Measurements from ENCODE around the gene OR7A5.
A peak's percentile ranks its signal among the peaks of the same experiment; 100 is the strongest.
"Not testable (repeated sequence)": the region's sequence is repeated elsewhere in the genome, so short reads cannot be mapped to it uniquely, and the experiment has no call there.

Gene OR7A5

DNA sequence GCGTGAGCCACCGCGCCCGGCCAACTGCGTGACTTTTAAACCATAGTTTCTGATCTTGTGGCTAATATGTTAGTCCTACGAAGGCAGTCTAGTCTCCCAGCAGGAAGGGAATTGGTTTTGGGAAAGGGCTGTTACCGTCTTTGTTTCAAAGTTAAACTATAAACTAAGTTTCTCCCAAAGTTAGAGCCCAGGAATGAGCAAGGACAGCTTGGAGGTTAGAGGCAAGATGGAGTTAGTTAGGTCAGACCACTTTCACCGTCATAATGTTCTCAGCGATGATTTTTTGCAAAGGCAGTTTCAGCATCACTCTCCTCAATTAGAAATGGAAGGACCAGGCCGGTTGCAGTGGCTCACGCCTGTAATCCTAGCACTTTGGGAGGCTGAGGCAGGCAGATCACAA is 39.0 kb downstream of the OR7A5 start:
- TF ChIP-seq, protein P1, sequence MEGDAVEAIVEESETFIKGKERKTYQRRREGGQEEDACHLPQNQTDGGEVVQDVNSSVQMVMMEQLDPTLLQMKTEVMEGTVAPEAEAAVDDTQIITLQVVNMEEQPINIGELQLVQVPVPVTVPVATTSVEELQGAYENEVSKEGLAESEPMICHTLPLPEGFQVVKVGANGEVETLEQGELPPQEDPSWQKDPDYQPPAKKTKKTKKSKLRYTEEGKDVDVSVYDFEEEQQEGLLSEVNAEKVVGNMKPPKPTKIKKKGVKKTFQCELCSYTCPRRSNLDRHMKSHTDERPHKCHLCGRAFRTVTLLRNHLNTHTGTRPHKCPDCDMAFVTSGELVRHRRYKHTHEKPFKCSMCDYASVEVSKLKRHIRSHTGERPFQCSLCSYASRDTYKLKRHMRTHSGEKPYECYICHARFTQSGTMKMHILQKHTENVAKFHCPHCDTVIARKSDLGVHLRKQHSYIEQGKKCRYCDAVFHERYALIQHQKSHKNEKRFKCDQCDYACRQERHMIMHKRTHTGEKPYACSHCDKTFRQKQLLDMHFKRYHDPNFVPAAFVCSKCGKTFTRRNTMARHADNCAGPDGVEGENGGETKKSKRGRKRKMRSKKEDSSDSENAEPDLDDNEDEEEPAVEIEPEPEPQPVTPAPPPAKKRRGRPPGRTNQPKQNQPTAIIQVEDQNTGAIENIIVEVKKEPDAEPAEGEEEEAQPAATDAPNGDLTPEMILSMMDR (IDR thresholded peaks at IDR 0.05; ENCODE audit: unreplicated experiment in 3 of 3), result no peak
- Mint-ChIP-seq H3K4me1 (no peaks in the 10 kb centered on the region), H3K9me3 (peaks cover 7% of the 10 kb centered on the region), H3K27me3 (ENCODE audit: low read depth) (peaks cover 4% of the 10 kb centered on the region), H3K27ac (no peak overlapping the region), H3K4me3 (no peak overlapping the region), H3K36me3 (ENCODE audit: low read depth) (no peaks in the 10 kb centered on the region)

DNA sequence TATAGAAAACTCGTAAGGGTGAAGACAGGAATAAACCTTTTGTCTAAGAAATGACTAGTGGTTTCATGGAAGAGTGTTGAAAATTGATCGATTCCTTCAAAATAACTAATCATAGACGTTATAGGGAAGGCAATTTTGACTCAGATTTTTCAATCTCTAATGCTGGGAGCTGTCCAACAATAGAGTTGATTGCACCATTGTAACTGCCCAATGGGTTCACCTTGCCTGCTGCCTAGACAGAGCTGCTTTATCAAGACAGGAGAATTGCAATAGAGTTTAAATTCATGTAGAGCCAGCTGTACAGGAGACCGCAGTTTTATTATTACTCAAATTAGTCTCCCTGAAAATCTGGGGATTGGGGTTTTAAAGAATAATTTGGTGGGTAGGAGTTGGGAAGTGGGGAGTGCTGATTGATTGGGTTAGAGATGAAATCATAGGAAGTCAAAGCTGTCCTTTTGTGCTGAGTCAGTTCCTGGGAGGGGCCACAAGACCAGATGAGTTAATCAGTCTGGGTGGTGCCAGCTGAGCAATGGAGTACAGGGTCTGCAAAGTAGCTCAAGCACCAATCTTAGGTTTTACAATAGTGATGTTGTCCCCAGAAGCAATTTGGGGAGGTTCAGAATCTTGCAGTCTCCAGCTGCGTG is 39.8 kb downstream of the OR7A5 start:
- no peaks in the 10 kb centered on the region for H3K36me3 Mint-ChIP-seq (ENCODE audit: low read depth)
- TF ChIP-seq, protein P1 (IDR thresholded peaks at IDR 0.05; ENCODE audit: unreplicated experiment in 3 of 3), result no peak
- H3K4me3 Mint-ChIP-seq, result no peak overlapping the region
- peaks cover 7% of the 10 kb centered on the region for H3K9me3 Mint-ChIP-seq
- peaks cover 4% of the 10 kb centered on the region for H3K27me3 Mint-ChIP-seq (ENCODE audit: low read depth)
- H3K27ac Mint-ChIP-seq, result no peak overlapping the region
- no peaks in the 10 kb centered on the region for H3K4me1 Mint-ChIP-seq

DNA sequence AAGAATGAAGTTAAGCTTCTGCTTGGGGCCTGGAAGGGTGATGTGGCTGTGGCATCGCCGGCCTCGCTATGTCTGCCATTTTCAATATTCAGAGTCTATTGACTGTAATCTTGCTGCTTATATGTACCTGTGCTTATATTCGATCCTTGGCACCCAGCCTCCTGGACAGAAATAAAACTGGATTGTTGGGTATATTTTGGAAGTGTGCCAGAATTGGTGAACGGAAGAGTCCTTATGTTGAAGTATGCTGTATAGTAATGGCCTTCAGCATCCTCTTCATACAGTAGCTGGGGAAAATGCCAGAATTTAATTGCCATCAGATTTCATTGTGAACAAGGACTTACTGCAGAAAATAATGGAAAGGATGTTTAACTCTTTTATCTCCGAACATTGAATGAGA is 42.7 kb downstream of the OR7A5 start:
- not testable (repeated sequence) for H3K9me3 Mint-ChIP-seq; H3K36me3 Mint-ChIP-seq (ENCODE audit: low read depth); H3K27me3 Mint-ChIP-seq (ENCODE audit: low read depth); H3K4me3 Mint-ChIP-seq; H3K27ac Mint-ChIP-seq; H3K4me1 Mint-ChIP-seq

DNA sequence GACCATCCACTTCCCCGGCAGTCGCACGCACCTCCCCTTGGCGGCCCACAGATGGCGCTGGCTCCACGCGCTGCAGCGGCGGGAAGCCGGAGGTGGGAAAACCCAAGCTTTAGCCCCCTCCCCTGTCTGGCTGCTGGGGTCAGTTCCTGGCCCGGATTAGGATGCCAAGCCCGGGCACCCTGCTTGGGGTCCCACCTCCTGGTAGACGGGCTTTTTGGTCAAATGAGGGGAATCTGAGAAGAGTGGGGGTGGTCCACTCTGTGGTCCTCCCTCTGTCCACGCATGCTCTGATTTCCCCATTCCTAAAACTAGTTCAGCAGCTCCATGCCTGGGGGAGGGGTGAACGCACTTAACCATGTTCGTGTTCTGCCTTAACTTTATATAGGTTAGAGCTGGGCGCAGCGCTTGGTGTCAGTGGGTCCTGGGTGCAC is 48.5 kb downstream of the OR7A5 start:
- Mint-ChIP-seq H3K9me3 (no peaks in the 10 kb centered on the region), H3K4me1 (no peaks in the 10 kb centered on the region), H3K27ac (no peak overlapping the region), H3K27me3 (ENCODE audit: low read depth) (peaks cover 8% of the 10 kb centered on the region), H3K36me3 (ENCODE audit: low read depth) (no peaks in the 10 kb centered on the region), H3K4me3 (peak overlapping the region in 1 of 3 experiments; percentile 56)
- TF ChIP-seq, protein P1 (IDR thresholded peaks at IDR 0.05; ENCODE audit: unreplicated experiment in 3 of 3), result peak; percentile 58 to 60 (median 60)

DNA sequence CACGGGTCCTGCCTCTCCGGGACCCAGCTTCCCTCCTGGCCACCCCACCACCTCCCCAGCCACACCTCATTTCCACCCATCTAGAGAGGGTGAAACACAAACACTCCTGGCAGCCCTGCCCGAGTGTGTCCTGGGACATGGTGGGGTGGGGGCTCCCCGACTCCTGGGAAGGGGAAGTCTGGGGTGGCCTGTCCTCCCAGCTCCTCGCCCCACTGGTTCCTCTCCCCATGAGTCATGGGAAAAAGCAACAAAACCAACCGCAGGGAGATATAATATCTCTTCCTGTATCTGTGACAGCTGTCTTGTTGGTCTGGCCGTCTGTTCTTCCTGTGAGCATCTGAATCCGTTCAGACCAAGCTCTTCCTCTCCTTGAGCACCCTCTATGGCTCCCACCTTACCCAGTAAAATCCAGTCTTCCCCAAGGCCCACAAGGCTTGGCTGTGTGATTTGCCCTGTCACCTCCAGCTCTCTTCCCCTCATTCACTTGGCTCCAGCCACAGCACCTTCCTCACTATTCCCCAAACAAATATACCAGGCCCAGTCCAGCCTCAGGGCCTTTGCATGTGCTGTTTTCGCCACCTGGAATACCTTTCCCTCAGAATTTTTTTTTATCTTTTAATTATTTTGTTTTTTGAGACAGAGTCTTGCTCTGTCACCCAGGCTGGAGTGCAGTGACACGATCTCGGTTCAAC is 49.7 kb downstream of the OR7A5 start:
- not testable (repeated sequence) for H3K36me3 Mint-ChIP-seq (ENCODE audit: low read depth); H3K4me3 Mint-ChIP-seq; H3K4me1 Mint-ChIP-seq; H3K9me3 Mint-ChIP-seq; H3K27me3 Mint-ChIP-seq (ENCODE audit: low read depth); H3K27ac Mint-ChIP-seq

DNA sequence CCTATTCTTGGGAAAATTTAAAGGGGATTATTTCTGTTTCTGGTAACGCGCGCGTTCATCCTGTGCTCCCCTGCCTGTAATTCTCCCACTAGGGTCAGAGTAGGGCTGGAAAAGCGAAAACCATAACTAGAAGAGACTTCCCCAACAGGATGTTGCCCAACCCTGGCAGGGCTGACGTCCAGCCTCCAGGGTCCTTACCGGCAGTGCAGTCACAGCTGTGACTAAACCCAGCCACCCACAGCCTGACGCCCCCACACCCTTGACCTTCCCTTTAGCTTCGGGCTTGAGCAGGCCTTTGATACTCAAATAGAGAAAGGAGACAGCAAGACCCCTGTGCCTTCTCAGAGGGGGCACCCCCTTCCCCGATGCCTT is 50.3 kb downstream of the OR7A5 start:
- H3K4me3 Mint-ChIP-seq; H3K27me3 Mint-ChIP-seq (ENCODE audit: low read depth); H3K9me3 Mint-ChIP-seq; H3K36me3 Mint-ChIP-seq (ENCODE audit: low read depth); H3K27ac Mint-ChIP-seq; H3K4me1 Mint-ChIP-seq: not testable (repeated sequence)

DNA sequence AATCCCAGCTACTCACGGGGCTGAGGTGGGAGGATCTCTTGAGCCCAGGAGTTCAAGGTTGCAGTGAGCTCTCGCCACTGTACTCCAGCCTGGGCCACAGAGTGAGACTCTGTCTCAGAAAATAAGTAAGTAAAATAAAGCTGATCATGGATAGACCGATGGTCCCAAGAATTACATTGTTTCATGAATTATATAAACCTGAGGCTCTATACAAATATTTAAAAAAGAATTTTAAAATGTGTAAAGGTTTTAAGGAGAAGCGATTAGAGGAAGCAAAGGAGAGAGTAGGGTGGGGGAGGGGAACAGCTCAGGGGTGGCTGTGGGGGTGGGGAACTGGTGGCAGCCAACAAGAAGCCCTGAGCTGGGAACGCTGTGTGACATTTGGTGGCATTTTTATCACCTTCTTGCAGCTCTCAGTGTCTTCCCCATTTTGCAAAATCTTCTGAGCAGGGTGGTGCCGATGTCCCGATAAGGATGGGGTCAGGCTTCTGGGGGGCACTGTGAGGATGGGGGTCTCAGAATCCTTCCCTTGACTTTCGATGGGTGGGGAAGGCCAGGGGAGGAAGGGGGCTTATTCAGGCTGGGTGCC is 51.5 kb downstream of the OR7A5 start:
- H3K36me3 Mint-ChIP-seq (ENCODE audit: low read depth); H3K4me3 Mint-ChIP-seq; H3K4me1 Mint-ChIP-seq; H3K27ac Mint-ChIP-seq; H3K9me3 Mint-ChIP-seq: not testable (repeated sequence)
- peaks cover 11% of the 10 kb centered on the region for H3K27me3 Mint-ChIP-seq (ENCODE audit: low read depth)

All from nephron (organoid).